T-cell (primary cell): Measurements from ENCODE around the gene LMF1. TPM values are rescaled to one million over a fixed set of nuclear protein-coding genes. Genes with fewer than 3 reads are reported as not detected.

ENCODE experiments used
- ATAC-seq, 4 experiments: fragments of 200-7000 bp in 3 of 4; fragments of 150-1000 bp in 1 of 4; cut with Tn5 transposase; replicated peaks in 1 of 4; 1 replicate in 3 of 4; 2 replicates in 1 of 4; pipeline ENCODE4 v1.10.0; 2021; ENCODE audit warnings: moderate library complexity in 3 of 4, mild to moderate bottlenecking in 2 of 4, moderate number of reproducible peaks in 1 of 4
- CTCF ChIA-PET, 2 donors: fragments of 300-600 bp; sonication (Branson Sonifier 250); formaldehyde crosslinking; loops; one replicate each; lab custom pipeline; 2022; ENCODE audit warnings: antibody characterized with exemption in 2 of 2; lab: Charles Lee
- POLR2A ChIA-PET, 2 donors: fragments of 300-600 bp; sonication (Branson Sonifier 250); formaldehyde crosslinking; loops; one replicate each; lab custom pipeline; 2022; ENCODE audit warnings: antibody characterized with exemption in 2 of 2; lab: Charles Lee
- DNase-seq, 35 experiments: peaks; one replicate each; pipeline versions ENCODE4 v3.0.0 to v3.0.0-alpha.2; 2013 to 2023
- H3K27ac ChIP-seq: one replicate; pipeline ENCODE4 v1.5.1; 2013; ENCODE audit warnings: low read length
- H3K27me3 ChIP-seq, 2 experiments: replicated peaks in 1 of 2; 1 replicate in 1 of 2; 2 replicates in 1 of 2; pipeline versions ENCODE4 v1.6.1 to v1.7.0; 2013; ENCODE audit warnings: low read length in 1 of 2, mixed read lengths in 1 of 2; ENCODE audit not compliant: control insufficient read depth in 2 of 2, insufficient read depth in 2 of 2; ENCODE audit errors: extremely low read depth in 1 of 2
- H3K36me3 ChIP-seq, 2 donors: 1 replicate in 1 of 2; 2 replicates in 1 of 2; pipeline versions ENCODE4 v1.6.1 to v1.7.0; 2013; ENCODE audit warnings: low read length in 1 of 2; ENCODE audit not compliant: control insufficient read depth in 2 of 2, insufficient read depth in 1 of 2; ENCODE audit errors: extremely low read depth in 1 of 2
- H3K4me1 ChIP-seq, 2 experiments: 1 replicate in 1 of 2; 2 replicates in 1 of 2; pipeline versions ENCODE4 v1.6.1 to v1.7.0; 2013; ENCODE audit warnings: low read length in 2 of 2, mixed read lengths in 1 of 2; ENCODE audit not compliant: insufficient read depth in 2 of 2, control insufficient read depth in 1 of 2; ENCODE audit errors: extremely low read depth in 1 of 2
- H3K4me3 ChIP-seq, 2 donors: 1 replicate in 1 of 2; 2 replicates in 1 of 2; pipeline versions ENCODE4 v1.5.1 to v1.7.0; 2013; ENCODE audit warnings: mild to moderate bottlenecking in 2 of 2, low read length in 1 of 2, moderate library complexity in 1 of 2; ENCODE audit not compliant: control insufficient read depth in 1 of 2; ENCODE audit errors: extremely low read depth in 1 of 2
- H3K9me3 ChIP-seq: 2 replicates; pipeline ENCODE4 v1.7.0; 2013
- H3K27ac Mint-ChIP-seq, 2 donors: one replicate each; pipeline ENCODE4 v1.8.0; 2020 to 2021; ENCODE audit warnings: mild to moderate bottlenecking in 2 of 2, mixed read lengths in 2 of 2
- H3K27me3 Mint-ChIP-seq, 2 donors: one replicate each; pipeline ENCODE4 v1.8.0; 2021 to 2022; ENCODE audit warnings: mixed read lengths in 2 of 2
- H3K36me3 Mint-ChIP-seq: one replicate; pipeline ENCODE4 v1.8.0; 2021; ENCODE audit warnings: mixed read lengths
- H3K4me1 Mint-ChIP-seq, 3 donors: one replicate each; pipeline ENCODE4 v1.8.0; 2020 to 2022; ENCODE audit warnings: mixed read lengths in 3 of 3, mild to moderate bottlenecking in 1 of 3
- H3K4me3 Mint-ChIP-seq, 3 donors: one replicate each; pipeline ENCODE4 v1.8.0; 2020 to 2022; ENCODE audit warnings: mild to moderate bottlenecking in 3 of 3, mixed read lengths in 3 of 3, moderate library complexity in 3 of 3
- H3K9me3 Mint-ChIP-seq, 3 donors: one replicate each; pipeline ENCODE4 v1.8.0; 2020 to 2022; ENCODE audit warnings: mixed read lengths in 3 of 3
- WGBS: methylation state at CpG from one replicate; pipeline ENCODE4 v1.1.5; 2013; ENCODE audit warnings: missing lambda C conversion rate; ENCODE audit not compliant: insufficient coverage; 5-methylcytosine and 5-hydroxymethylcytosine counted together
- total RNA-seq, 35 experiments: library from RNA in 6 of 35; stranded (reverse) in 6 of 35; fragments of 120-200 nt in 1 of 35; gene quantifications; one replicate each; pipeline versions ENCODE4 v1.2.1 to v1.2.4 and lab custom pipeline; 2013 to 2026

LMF1 gene
- total RNA-seq, 5 donors from 2014 or later (not counting 1 experiment from before 2014, with no cell fraction given), result 46.6 to 59.4 (median 51.1) TPM

GRCh38 chr16:979859-980594, 9.2 kb upstream of the LMF1 start:
- H3K36me3 Mint-ChIP-seq, result no peaks in the 10 kb centered on the region
- CTCF ChIA-PET, result no interaction called here
- peak overlapping the region; percentile 37 to 58 (median 39) for H3K4me3 Mint-ChIP-seq
- Histone ChIP-seq H3K4me3 (peak overlapping the region in 1 of 2 donors; percentile 62), H3K27me3 (peaks cover 0 to 35% of the 10 kb centered on the region in 2 experiments), H3K4me1 (peaks cover 6 to 27% of the 10 kb centered on the region in 2 experiments), H3K9me3 (no peaks in the 10 kb centered on the region), H3K36me3 (no peaks in the 10 kb centered on the region), H3K27ac (no peak overlapping the region)
- POLR2A ChIA-PET, result no interaction called here
- peaks cover 12 to 20% (median 15%) of the 10 kb centered on the region in 3 donors for H3K4me1 Mint-ChIP-seq
- 26% methylated on average over 63 of the region's 63 CpGs for WGBS
- no peaks in the 10 kb centered on the region for H3K9me3 Mint-ChIP-seq
- H3K27me3 Mint-ChIP-seq, result peaks cover 0 to 3% of the 10 kb centered on the region in 2 donors
- ATAC-seq, result no peak
- no peak overlapping the region for H3K27ac Mint-ChIP-seq
- DNase-seq, result peak in 1 of 35 experiments; percentile 8

GRCh38 chr16:979147-979546, 8.4 kb upstream of the LMF1 start:
- Histone ChIP-seq H3K27me3 (peaks cover 0 to 35% of the 10 kb centered on the region in 2 experiments), H3K9me3 (no peaks in the 10 kb centered on the region), H3K4me1 (peaks cover 6 to 27% of the 10 kb centered on the region in 2 experiments), H3K36me3 (no peaks in the 10 kb centered on the region), H3K4me3 (no peak overlapping the region), H3K27ac (no peak overlapping the region)
- Mint-ChIP-seq H3K4me1 (peaks cover 12 to 20% (median 15%) of the 10 kb centered on the region in 3 donors), H3K9me3 (no peaks in the 10 kb centered on the region), H3K27me3 (peaks cover 0 to 3% of the 10 kb centered on the region in 2 donors), H3K4me3 (peak overlapping the region in 1 of 3 donors; percentile 58), H3K36me3 (no peaks in the 10 kb centered on the region), H3K27ac (peak overlapping the region in 1 of 2 donors; percentile 61)
- ATAC-seq (no peak), DNase-seq (peak in 1 of 35 experiments; percentile 9)
- ChIA-PET CTCF (no interaction called here), POLR2A (no interaction called here)
- WGBS, result 83% methylated on average over 6 of the region's 14 CpGs

GRCh38 chr16:978403-978802, 7.6 kb upstream of the LMF1 start:
- H3K9me3 Mint-ChIP-seq, result no peaks in the 10 kb centered on the region
- DNase-seq (no peak), ATAC-seq (no peak)
- no peaks in the 10 kb centered on the region for H3K9me3 ChIP-seq
- H3K4me1 Mint-ChIP-seq, result peaks cover 12 to 20% (median 15%) of the 10 kb centered on the region in 3 donors
- no peak overlapping the region for H3K4me3 Mint-ChIP-seq
- H3K4me1 ChIP-seq, result peaks cover 6 to 27% of the 10 kb centered on the region in 2 experiments
- peaks cover 0 to 3% of the 10 kb centered on the region in 2 donors for H3K27me3 Mint-ChIP-seq
- no peaks in the 10 kb centered on the region for H3K36me3 Mint-ChIP-seq
- WGBS, result 100% methylated on average over 2 of the region's 9 CpGs
- peaks cover 0 to 35% of the 10 kb centered on the region in 2 experiments for H3K27me3 ChIP-seq
- H3K27ac ChIP-seq, result no peak overlapping the region
- CTCF ChIA-PET, result no interaction called here
- H3K36me3 ChIP-seq, result no peaks in the 10 kb centered on the region
- peak overlapping the region in 1 of 2 donors; percentile 17 for H3K27ac Mint-ChIP-seq
- no peak overlapping the region for H3K4me3 ChIP-seq
- POLR2A ChIA-PET, result no interaction called here

- Mint-ChIP-seq H3K9me3 (no peaks in the 10 kb centered on the region), H3K36me3 (no peaks in the 10 kb centered on the region), H3K4me3 (no peak overlapping the region), H3K4me1 (peaks cover 12 to 20% (median 15%) of the 10 kb centered on the region in 3 donors), H3K27ac (no peak overlapping the region), H3K27me3 (peaks cover 0 to 3% of the 10 kb centered on the region in 2 donors)
- Histone ChIP-seq H3K27ac (no peak overlapping the region), H3K4me3 (no peak overlapping the region), H3K27me3 (peaks cover 0 to 31% of the 10 kb centered on the region in 2 experiments), H3K36me3 (no peaks in the 10 kb centered on the region), H3K9me3 (no peaks in the 10 kb centered on the region), H3K4me1 (peaks cover 6 to 27% of the 10 kb centered on the region in 2 experiments)
- CTCF ChIA-PET, result no interaction called here
- POLR2A ChIA-PET, result no interaction called here
- WGBS, result 78% methylated on average over 8 of the region's 8 CpGs
- DNase-seq, result no peak
- ATAC-seq, result no peak
These were observed 7.1 kb upstream of the LMF1 start for GRCh38 chr16:977896-978295.

GRCh38 chr16:977081-977701, 6.4 kb upstream of the LMF1 start:
- POLR2A ChIA-PET, result no interaction called here
- Histone ChIP-seq H3K27me3 (peaks cover 0 to 24% of the 10 kb centered on the region in 2 experiments), H3K36me3 (no peaks in the 10 kb centered on the region), H3K9me3 (no peaks in the 10 kb centered on the region), H3K27ac (no peak overlapping the region), H3K4me1 (peaks cover 4 to 21% of the 10 kb centered on the region in 2 experiments), H3K4me3 (no peak overlapping the region)
- ATAC-seq, result no peak
- CTCF ChIA-PET, result no interaction called here
- no peak for DNase-seq
- Mint-ChIP-seq H3K4me1 (peaks cover 10 to 16% (median 15%) of the 10 kb centered on the region in 3 donors), H3K36me3 (no peaks in the 10 kb centered on the region), H3K27ac (peak overlapping the region in 1 of 2 donors; percentile 34), H3K9me3 (no peaks in the 10 kb centered on the region), H3K4me3 (no peak overlapping the region), H3K27me3 (peaks cover 0 to 3% of the 10 kb centered on the region in 2 donors)
- WGBS, result 75% methylated on average over 22 of the region's 28 CpGs

- peak in 19 of 35 experiments; percentile 22 to 55 (median 33) for DNase-seq
These were observed 5.7 kb upstream of the LMF1 start for GRCh38 chr16:976389-976931.

More at GRCh38 chr16:976389-976931, 5.7 kb upstream of the LMF1 start:
- ChIA-PET CTCF (no interaction called here), POLR2A (no interaction called here)
- H3K36me3 ChIP-seq, result no peaks in the 10 kb centered on the region
- H3K4me3 ChIP-seq, result no peak overlapping the region
- no peaks in the 10 kb centered on the region for H3K9me3 ChIP-seq
- H3K27me3 ChIP-seq, result peaks cover 0 to 26% of the 10 kb centered on the region in 2 experiments
- ATAC-seq, result peak; percentile 27 to 78 (median 57)
- Mint-ChIP-seq H3K9me3 (no peaks in the 10 kb centered on the region), H3K27me3 (peaks cover 0 to 3% of the 10 kb centered on the region in 2 donors), H3K4me1 (peaks cover 11 to 22% (median 22%) of the 10 kb centered on the region in 3 donors), H3K36me3 (no peaks in the 10 kb centered on the region), H3K4me3 (no peak overlapping the region), H3K27ac (peak overlapping the region in 1 of 2 donors; percentile 34)
- peaks cover 3 to 22% of the 10 kb centered on the region in 2 experiments for H3K4me1 ChIP-seq
- H3K27ac ChIP-seq, result no peak overlapping the region
- 67% methylated on average over 21 of the region's 24 CpGs for WGBS
